ENCODE measurements around the gene ATP2A2.
"Not testable (repeated sequence)": the region's sequence is repeated elsewhere in the genome, so short reads cannot be mapped to it uniquely, and the experiment has no call there.

ATP2A2 gene

DNA sequence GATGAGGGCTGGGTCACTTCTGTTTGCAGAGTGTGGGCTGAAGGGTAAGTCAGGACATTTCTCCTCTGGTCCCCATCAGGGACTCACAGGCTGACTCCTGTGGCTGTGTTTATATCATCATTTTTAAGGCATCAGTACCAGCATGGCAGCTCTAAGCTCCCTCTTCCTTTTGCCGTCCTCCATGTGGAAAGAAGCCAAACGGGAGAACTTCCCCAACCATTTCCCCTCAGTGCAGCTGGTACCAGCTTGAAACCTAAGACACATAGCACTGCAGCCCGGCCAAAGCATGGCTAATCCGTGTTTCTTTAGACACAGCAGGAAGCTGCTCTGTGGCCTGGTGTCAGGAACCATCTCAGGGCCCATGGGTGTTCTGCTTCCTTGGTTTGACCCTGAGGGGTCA lies 31.9 kb upstream of the ATP2A2 start:
- H3K4me3 ChIP-seq = no peak overlapping the region
- TF ChIP-seq, protein P1, sequence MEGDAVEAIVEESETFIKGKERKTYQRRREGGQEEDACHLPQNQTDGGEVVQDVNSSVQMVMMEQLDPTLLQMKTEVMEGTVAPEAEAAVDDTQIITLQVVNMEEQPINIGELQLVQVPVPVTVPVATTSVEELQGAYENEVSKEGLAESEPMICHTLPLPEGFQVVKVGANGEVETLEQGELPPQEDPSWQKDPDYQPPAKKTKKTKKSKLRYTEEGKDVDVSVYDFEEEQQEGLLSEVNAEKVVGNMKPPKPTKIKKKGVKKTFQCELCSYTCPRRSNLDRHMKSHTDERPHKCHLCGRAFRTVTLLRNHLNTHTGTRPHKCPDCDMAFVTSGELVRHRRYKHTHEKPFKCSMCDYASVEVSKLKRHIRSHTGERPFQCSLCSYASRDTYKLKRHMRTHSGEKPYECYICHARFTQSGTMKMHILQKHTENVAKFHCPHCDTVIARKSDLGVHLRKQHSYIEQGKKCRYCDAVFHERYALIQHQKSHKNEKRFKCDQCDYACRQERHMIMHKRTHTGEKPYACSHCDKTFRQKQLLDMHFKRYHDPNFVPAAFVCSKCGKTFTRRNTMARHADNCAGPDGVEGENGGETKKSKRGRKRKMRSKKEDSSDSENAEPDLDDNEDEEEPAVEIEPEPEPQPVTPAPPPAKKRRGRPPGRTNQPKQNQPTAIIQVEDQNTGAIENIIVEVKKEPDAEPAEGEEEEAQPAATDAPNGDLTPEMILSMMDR (IDR thresholded peaks at IDR 0.05) = no peak
- no peak for DNase-seq (ENCODE audit: low spot score)
- H3K27ac ChIP-seq = peak overlapping the region; percentile 88 to 93

DNA sequence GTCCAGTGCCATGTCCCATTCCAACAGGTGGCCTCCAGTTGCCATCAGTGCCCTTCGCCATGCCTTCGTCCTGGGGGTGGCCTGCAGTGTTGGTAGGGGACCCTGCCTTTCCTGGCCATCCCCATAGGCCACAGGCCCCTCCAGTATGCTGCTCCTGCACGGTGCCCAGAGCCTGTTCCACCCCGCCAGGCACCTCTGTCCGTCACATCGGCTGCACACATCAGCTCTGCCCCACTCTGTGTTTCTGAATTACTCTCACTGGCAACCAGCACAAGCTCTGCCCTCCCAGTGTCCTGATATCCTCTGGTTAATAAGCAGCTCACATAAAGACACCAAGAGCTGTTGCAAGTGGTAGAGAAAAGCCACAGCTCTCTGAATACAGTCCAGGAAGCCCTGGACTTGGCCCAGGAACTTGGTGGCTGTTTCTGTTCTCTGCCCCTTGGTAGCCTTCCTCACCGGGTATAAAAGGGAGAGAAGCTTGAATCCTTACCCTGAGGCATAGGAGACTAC lies 31.3 kb upstream of the ATP2A2 start:
- TF ChIP-seq, protein P1 (IDR thresholded peaks at IDR 0.05) = no peak
- no peak overlapping the region for H3K4me3 ChIP-seq
- peak overlapping the region; percentile 88 to 93 for H3K27ac ChIP-seq
- no peak for DNase-seq (ENCODE audit: low spot score)

DNA sequence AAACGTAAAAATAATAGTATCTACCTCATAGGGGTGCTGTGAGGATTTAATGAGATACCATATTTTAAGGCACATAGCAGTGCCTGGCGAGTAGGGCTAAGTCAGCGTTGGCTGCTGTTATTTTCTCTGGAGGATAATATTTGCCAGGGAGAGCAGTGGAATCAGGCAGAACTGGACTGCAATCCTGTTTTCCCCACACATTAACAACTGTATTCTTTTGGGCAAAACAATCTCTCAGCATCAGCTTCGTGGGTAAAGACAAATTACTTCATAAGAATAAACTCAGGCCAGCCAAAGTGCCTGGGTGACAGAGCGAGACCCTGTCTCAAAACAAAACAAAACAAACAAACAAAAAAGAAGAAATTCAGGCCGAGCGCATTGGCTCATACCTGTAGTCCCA lies 29.7 kb upstream of the ATP2A2 start:
- H3K4me3 ChIP-seq = no peak overlapping the region

DNA sequence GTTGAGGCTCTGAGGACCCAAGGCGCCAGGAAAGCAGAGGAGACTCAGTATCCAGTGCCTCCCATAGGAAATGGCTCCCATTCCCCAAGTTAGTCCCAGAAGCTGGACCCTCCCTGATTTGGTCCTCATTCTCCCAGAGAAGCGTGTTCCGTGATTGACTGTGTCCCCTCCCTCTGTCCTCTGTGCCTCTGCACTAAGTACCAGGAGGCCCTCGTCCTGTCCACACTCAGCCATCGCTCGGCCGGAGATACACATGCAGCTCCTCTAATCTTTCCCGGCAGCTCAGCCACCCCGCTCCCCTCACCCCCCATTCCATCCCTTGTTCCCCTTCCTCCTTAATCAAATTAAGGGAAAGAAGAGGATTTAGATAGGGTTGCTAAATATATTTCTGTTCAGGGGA lies 28.3 kb upstream of the ATP2A2 start:
- H3K4me3 ChIP-seq = peak overlapping the region; percentile 40
- peak overlapping the region; percentile 85 to 87 for H3K27ac ChIP-seq
- TF ChIP-seq, protein P1 (IDR thresholded peaks at IDR 0.05) = no peak
- DNase-seq (ENCODE audit: low spot score) = no peak

More for the DNA sequence above, 29.7 kb upstream of the ATP2A2 start:
- peak overlapping the region; percentile 42 to 88 for H3K27ac ChIP-seq
- no peak for DNase-seq (ENCODE audit: low spot score)
- TF ChIP-seq, protein P1 (IDR thresholded peaks at IDR 0.05) = no peak

DNA sequence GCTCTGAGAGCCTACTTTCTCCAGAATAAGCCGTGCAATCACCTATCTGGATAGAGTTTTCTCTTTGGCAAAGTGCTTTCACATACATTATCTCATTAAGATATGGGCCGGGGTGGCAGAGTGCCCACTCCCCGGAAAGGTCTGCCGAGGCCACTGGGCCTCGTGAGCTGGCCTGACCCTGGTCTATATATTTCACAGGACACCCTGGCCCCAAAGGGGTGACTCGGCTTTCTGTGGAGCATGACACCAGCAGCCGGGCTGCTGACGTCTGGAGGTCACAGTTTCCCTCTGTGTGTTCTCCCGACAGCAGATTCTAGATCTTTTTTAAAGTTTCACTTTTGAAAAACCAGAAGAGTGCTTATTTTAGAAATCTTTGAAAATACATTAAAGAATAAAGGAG lies 27.9 kb upstream of the ATP2A2 start:
- H3K27ac ChIP-seq = peak overlapping the region; percentile 85 to 87
- peak overlapping the region; percentile 40 for H3K4me3 ChIP-seq
- peak; percentile 84 for DNase-seq (ENCODE audit: low spot score)
- TF ChIP-seq, protein P1 (IDR thresholded peaks at IDR 0.05) = no peak

DNA sequence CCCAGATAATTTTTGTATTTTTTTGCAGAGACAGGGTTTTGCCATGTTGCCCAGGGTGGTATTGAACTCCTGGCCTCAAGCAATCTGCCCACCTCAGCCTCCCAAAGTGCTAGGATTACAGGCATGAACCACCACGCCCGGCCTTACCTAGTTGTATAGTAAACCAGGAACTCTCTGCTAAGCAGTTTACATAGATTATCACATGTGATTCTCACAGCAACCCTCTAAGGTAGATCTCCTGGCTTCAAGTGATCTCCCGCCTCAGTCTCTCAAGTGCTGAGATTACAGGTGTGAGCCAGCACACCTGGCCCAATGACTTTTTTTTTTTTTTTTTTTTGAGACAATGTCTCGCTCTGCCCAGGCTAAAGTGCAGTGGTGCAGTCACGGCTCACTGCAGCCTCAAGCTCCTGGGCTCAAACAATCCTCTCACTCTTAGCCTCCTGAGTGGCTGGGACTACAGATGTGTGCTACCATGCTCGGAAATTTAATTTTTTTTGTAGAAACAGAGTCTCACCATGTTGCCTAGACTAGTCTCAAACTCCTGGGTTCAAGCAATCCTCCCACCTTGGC lies 26.0 kb upstream of the ATP2A2 start:
- Histone ChIP-seq H3K4me3 (no peak overlapping the region), H3K27ac (no peak overlapping the region)
- TF ChIP-seq, protein P1 (IDR thresholded peaks at IDR 0.05) = no peak
- peak; percentile 40 for DNase-seq (ENCODE audit: low spot score)

DNA sequence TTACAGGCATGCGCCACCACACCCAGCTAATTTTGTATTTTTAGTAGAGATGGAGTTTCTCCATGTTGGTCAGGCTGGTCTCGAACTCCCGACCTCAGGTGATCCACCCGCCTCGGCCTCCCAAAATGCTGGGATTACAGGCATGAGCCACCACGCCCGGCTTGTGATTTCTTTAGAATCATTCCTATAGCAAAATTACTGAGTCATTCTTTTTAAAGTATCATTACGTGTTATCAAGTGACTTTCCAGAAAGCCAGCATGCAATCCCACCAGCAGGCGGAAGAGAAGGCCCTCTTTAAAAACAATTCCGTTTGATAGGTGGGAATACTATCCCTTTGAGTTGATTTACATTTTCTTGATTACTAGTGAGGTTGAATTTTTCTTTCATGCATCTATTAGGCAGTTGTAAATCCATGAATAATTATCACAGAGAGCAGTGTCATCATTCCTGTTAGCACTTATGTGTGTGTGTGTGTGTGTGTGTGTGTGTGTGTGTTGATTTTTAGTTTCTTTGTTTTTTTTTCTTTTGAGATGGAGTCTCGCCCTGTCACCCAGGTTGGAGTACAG lies 25.1 kb upstream of the ATP2A2 start:
- not testable (repeated sequence) for DNase-seq (ENCODE audit: low spot score); H3K4me3 ChIP-seq
- H3K27ac ChIP-seq = peak overlapping the region; percentile 78 to 88
